Measurements from ENCODE around the gene RGPD3. TPM values are rescaled to one million over a fixed set of nuclear protein-coding genes. Genes with fewer than 3 reads are reported as not detected.

RGPD3 gene
- total RNA-seq, 1 donor from 2014 or later: 0.09 TPM

DNA sequence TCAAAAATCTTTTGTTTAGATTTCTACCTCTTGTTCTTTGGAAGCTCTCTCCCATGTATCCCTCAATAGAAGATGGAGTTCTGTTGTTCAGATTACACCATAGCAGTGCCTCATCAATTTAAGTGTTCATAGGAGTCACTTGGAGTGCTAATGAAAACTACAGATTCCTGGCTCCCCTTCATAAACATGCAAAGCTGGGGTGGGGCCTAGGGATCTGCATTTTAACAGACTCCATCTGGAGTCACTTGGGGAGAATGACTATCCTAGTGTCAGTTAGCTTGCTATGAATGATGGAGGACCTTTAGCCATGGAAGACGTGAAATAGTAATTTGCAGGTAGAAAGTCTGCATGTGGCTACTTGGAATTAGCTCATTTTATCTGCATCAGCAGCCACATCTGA lies 105.4 kb downstream of the RGPD3 start:
- no peak for DNase-seq (ENCODE audit: low spot score in 2 of 2, unreplicated experiment in 2 of 2)
- H3K27me3 Mint-ChIP-seq (ENCODE audit: low read depth): no peaks in the 10 kb centered on the region
- TF ChIP-seq, protein P1, sequence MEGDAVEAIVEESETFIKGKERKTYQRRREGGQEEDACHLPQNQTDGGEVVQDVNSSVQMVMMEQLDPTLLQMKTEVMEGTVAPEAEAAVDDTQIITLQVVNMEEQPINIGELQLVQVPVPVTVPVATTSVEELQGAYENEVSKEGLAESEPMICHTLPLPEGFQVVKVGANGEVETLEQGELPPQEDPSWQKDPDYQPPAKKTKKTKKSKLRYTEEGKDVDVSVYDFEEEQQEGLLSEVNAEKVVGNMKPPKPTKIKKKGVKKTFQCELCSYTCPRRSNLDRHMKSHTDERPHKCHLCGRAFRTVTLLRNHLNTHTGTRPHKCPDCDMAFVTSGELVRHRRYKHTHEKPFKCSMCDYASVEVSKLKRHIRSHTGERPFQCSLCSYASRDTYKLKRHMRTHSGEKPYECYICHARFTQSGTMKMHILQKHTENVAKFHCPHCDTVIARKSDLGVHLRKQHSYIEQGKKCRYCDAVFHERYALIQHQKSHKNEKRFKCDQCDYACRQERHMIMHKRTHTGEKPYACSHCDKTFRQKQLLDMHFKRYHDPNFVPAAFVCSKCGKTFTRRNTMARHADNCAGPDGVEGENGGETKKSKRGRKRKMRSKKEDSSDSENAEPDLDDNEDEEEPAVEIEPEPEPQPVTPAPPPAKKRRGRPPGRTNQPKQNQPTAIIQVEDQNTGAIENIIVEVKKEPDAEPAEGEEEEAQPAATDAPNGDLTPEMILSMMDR (IDR thresholded peaks at IDR 0.05; ENCODE audit: unreplicated experiment): no peak

DNA sequence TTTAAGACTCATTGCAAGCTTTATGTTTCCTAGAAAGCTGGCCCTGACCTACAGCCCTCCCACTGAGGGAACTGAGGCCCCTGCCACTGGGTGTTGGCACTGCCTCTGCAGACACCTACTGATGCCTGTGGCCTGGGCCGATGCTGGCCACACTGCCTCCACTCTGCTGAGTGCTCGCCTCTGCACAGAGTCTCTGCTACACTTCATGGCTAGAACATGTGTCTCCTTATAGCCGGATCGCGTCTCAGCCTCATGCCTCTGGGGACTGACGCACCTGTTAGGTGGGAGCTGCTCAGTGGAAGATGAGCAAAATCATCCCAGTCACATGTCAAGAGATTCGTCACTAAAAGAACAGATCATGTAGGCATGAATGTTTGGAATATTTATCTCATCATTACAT lies 108.7 kb downstream of the RGPD3 start:
- no peak for DNase-seq (ENCODE audit: low spot score in 2 of 2, unreplicated experiment in 2 of 2)
- no peak overlapping the region for H3K27ac Mint-ChIP-seq
- H3K4me1 Mint-ChIP-seq: peaks cover 8% of the 10 kb centered on the region
- H3K27me3 Mint-ChIP-seq (ENCODE audit: low read depth): no peaks in the 10 kb centered on the region
- H3K36me3 Mint-ChIP-seq: no peaks in the 10 kb centered on the region
- TF ChIP-seq, protein P1 (IDR thresholded peaks at IDR 0.05; ENCODE audit: unreplicated experiment): no peak
- H3K4me3 Mint-ChIP-seq: no peak overlapping the region
- peaks cover 1% of the 10 kb centered on the region for H3K9me3 Mint-ChIP-seq

More for the DNA sequence above, 105.4 kb downstream of the RGPD3 start:
- Mint-ChIP-seq H3K9me3 (peaks cover 6% of the 10 kb centered on the region), H3K4me3 (no peak overlapping the region), H3K27ac (no peak overlapping the region), H3K36me3 (no peaks in the 10 kb centered on the region), H3K4me1 (peaks cover 8% of the 10 kb centered on the region)

- H3K27me3 Mint-ChIP-seq (ENCODE audit: low read depth): no peaks in the 10 kb centered on the region
- H3K27ac Mint-ChIP-seq: no peak overlapping the region
- peaks cover 10% of the 10 kb centered on the region for H3K9me3 Mint-ChIP-seq
- no peak overlapping the region for H3K4me3 Mint-ChIP-seq
- H3K36me3 Mint-ChIP-seq: no peaks in the 10 kb centered on the region
- no peak for DNase-seq (ENCODE audit: low spot score in 2 of 2, unreplicated experiment in 2 of 2)
- H3K4me1 Mint-ChIP-seq: peaks cover 8% of the 10 kb centered on the region
- TF ChIP-seq, protein P1 (IDR thresholded peaks at IDR 0.05; ENCODE audit: unreplicated experiment): no peak
Measured at GRCh38 chr2:106358521-106358920, 109.7 kb downstream of the RGPD3 start.

- TF ChIP-seq, protein P1 (IDR thresholded peaks at IDR 0.05; ENCODE audit: unreplicated experiment): no peak
- Mint-ChIP-seq H3K36me3 (no peaks in the 10 kb centered on the region), H3K9me3 (peaks cover 12% of the 10 kb centered on the region), H3K27ac (no peak overlapping the region), H3K27me3 (ENCODE audit: low read depth) (no peaks in the 10 kb centered on the region), H3K4me3 (no peak overlapping the region), H3K4me1 (peaks cover 8% of the 10 kb centered on the region)
- no peak for DNase-seq (ENCODE audit: low spot score in 2 of 2, unreplicated experiment in 2 of 2)
Measured at GRCh38 chr2:106358081-106358480, 110.1 kb downstream of the RGPD3 start.

GRCh38 chr2:106356291-106356690 lies 111.9 kb downstream of the RGPD3 start:
- Mint-ChIP-seq H3K36me3 (no peaks in the 10 kb centered on the region), H3K27me3 (ENCODE audit: low read depth) (no peaks in the 10 kb centered on the region), H3K4me1 (peaks cover 11% of the 10 kb centered on the region), H3K9me3 (peaks cover 12% of the 10 kb centered on the region), H3K27ac (no peak overlapping the region), H3K4me3 (no peak overlapping the region)
- TF ChIP-seq, protein P1 (IDR thresholded peaks at IDR 0.05; ENCODE audit: unreplicated experiment): no peak
- no peak for DNase-seq (ENCODE audit: low spot score in 2 of 2, unreplicated experiment in 2 of 2)

DNA sequence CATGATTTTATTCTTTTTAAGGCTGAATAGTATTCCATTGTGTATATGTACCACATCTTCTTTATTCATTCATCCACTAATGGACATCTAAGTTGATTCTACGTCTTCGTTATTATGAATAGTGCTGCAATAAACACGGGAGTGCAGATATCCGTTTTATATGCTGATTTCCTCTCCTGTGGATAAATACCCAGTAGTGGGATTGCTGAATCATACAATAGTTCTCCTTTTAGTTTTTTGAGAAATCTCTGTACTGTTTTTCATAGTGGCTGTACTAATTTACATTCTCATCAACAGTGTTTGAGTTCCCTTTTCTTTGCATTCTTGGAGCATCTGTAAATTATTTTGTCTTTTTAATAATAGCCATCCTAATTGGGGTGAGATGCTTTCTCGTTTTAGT lies 114.5 kb downstream of the RGPD3 start:
- Mint-ChIP-seq H3K27me3 (ENCODE audit: low read depth) (no peaks in the 10 kb centered on the region), H3K27ac (no peak overlapping the region), H3K9me3 (peaks cover 12% of the 10 kb centered on the region), H3K4me1 (peaks cover 7% of the 10 kb centered on the region), H3K4me3 (no peak overlapping the region), H3K36me3 (no peaks in the 10 kb centered on the region)
- TF ChIP-seq, protein P1 (IDR thresholded peaks at IDR 0.05; ENCODE audit: unreplicated experiment): no peak
- no peak for DNase-seq (ENCODE audit: low spot score in 2 of 2, unreplicated experiment in 2 of 2)

All from mesothelial cell of epicardium (in vitro differentiated cells).